Stimulated activated CD4-positive, alpha-beta T cell treated with anti-CD3 and anti-CD28 coated beads, Interleukin-4, amount 100 ng/mL, for 4 hours (primary cell): ENCODE data around the gene APBB2.
"Not testable (repeated sequence)": the region's sequence is repeated elsewhere in the genome, so short reads cannot be mapped to it uniquely, and the experiment has no call there.

Experiments used
- DNase-seq, 2 experiments: peaks; one replicate each; pipeline ENCODE4 v3.0.0-alpha.2; 2020

APBB2 gene

DNA sequence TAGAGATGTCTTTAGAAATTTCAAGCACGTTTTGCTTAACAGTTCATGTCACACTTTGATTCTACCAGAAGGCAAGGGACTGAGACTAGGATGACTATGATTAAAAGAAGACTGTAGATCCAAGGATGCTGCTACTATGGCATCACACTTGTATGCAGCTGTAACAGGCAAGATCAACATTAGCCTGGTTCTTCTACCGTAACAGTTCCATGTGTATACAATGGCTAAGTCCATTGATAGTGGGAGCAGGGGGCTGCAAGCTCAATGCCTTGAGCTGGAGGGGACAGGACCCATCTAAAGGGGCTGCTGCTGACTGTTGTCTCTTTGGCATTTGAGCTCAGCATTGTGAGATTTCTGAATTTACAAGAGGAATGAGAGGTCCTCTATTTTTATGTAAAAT lies 212.0 kb downstream of the APBB2 start:
- DNase-seq = no peak

DNA sequence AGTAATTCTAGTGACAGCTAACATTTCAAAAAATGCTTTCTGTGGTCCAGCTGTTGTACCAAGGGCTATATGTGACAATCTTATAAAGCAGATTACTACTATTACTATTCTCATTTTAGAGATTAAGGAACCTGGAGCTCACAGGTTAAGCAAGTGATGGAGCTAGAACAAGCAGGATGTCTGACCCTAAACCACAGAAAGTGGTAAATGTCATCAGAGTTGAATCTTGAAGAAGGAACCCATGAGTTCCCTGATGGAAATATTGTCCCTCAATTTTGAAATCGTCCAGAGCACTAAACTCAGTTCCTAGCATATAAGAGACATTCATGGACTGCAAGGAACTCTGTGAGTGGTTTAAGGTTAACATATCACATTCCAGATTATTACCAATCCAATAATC lies 214.0 kb downstream of the APBB2 start:
- no peak for DNase-seq

- DNase-seq = no peak
Measured at GRCh38 chr4:40998675-40999358, 215.5 kb downstream of the APBB2 start.

- DNase-seq = no peak
Measured at GRCh38 chr4:40995850-40996249, 218.5 kb downstream of the APBB2 start.

- DNase-seq = not testable (repeated sequence)
Measured at GRCh38 chr4:40994321-40994720, 220.0 kb downstream of the APBB2 start.

GRCh38 chr4:40993296-40993693 lies 221.0 kb downstream of the APBB2 start:
- not testable (repeated sequence) for DNase-seq

DNA sequence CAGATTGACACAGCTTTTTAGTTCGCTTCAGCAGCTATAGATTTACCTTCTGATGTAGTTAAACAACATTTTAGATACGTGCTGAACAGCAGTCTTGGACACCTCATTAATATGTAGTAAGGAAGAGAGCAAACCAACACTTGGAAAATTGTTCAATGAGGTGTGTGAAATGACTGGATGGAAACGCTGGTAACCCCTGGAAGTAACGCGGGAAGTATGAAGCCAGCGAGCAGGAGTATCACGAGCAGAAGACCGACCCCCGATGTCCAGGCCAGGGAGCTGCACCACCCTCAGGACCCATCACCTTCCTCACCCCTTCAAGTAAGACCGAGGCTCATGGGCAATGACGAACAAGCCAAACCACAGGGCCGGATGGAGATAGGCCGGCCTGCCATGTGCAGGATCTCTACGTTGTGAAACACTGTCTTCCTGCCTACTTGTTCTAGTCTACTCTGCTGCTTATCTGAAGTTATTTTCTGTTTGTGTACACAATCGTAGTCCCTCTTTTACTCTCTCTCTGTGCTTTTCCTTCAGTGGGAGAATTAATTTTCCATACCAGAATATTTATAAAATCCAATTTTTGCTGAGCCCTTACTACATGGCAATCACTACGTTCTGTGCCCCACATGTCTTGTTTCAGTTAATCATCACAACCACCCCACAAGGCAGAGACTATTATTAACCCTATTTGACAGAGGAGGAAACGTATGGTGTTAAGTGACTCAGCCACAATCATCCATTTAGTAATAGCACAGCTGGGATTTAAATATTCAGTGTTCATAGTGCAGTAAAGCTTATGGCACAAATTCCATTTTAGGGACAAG lies 221.7 kb downstream of the APBB2 start:
- no peak for DNase-seq

DNA sequence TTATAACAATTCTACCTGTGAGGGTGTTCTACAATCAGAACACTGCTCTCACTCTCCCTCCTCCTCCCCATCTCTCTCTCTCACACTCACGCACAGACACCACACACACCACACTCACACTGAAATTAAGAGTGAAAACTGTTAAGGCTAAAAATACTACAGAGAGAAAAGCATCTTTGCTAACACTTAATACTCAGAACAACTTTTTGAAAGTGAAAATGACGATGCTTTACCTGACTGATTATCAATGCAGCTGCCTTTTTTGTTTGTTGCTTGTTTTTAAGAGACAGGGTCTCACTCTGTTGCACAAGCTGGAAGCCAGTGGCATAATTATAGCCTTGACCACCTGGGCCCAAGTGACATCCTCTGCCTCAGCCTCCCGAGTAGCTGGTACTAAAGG lies 222.4 kb downstream of the APBB2 start:
- no peak for DNase-seq

DNA sequence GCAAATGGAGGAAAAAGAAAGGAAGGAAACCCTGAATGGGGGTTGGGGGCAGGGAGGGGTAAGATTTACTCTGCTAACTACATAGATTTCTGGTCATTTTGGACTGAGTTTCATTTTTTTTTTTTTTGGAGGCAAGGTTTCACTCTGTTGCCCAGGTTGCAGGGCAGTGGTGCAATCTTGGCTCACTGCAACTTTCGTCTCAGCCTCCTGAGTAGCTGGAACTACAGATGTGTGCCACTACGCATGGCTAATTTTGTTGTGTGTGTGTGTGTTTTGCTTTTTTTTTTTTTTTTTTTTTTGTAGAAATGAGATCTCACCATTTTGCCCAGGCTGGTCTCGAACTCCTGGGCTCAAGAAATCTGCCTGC lies 223.5 kb downstream of the APBB2 start:
- no peak for DNase-seq

GRCh38 chr4:40990236-40990898 lies 224.0 kb downstream of the APBB2 start:
- DNase-seq = no peak

- DNase-seq = no peak
Measured at GRCh38 chr4:40987151-40987550, 227.2 kb downstream of the APBB2 start.

DNA sequence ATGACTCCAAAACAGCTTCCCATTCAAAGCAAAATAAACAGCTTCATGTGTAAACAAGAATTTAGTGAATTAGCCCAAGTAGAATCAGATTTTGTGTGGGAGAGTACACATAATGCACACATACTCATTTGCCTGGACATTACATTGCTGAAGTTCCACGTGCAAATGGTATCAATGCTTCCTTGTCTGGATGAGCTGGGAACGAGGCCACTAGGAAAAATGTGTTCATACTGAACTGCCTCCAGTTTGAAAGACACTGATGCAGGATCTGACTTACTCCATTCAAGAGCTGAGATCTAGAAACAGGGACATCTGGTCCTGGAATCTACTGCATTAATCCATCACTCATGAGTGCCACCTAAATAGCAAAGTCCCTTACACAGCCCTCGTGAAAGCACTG lies 228.0 kb downstream of the APBB2 start:
- no peak for DNase-seq

- DNase-seq = no peak
Measured at GRCh38 chr4:40984051-40984450, 230.3 kb downstream of the APBB2 start.

- no peak for DNase-seq
Measured at GRCh38 chr4:40980318-40980883, 233.9 kb downstream of the APBB2 start.

DNA sequence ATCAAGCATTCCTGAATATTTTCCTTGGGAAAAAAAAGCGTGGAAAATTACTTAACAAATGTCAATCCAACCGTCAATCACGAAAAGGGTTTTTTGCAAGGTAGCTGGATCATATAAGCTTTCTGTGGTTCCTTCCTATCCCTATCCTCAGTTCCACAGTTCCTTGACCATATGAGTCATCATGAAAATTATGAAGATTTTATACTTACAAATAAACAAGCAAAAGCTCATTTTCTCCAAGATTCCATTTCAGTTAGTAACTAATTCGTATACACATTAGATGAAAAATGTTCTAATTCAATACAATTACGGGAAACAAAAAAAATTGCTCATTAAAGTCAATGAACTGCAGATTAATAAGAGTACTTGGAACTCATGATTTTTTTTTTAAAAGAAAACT lies 235.8 kb downstream of the APBB2 start:
- no peak for DNase-seq

DNA sequence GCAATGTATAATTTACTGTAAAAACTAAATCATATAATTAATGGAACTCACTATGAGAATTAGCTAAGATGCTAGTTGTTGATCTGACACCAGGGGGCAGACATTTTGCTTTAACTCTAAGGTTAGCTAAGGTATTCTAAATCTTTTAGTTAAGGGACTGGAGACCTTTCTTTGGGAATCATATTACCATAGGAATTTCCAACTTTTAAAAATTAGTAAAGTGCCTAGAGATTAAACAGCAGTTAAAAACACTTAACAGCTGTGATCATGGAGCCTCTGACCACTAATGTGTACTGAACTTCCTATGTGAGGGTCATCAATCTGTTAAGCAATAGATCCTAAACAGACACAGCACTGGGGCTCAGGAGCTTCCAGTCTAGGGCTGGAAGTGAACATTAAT lies 238.0 kb downstream of the APBB2 start:
- DNase-seq = no peak

GRCh38 chr4:40972722-40973121 lies 241.6 kb downstream of the APBB2 start:
- no peak for DNase-seq

DNA sequence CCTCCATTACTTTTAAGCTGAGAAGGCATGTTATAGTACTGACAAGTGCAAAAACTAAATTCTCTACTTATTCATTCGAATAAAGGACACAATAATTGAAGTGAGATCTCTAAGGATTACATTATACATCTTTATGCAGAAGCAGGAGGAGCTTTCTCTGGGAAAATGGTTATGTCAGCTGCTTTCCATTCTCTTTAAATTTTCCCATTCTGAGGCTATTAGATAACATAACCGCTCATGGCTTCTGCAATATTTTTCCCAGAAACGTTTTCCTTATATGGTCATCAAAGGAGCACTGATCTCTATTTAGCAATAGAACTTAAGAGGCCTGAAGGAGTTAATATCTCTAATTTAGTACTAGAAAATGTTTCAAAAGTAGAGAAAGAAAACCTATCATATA lies 243.0 kb downstream of the APBB2 start:
- DNase-seq = no peak

- no peak for DNase-seq
Measured at GRCh38 chr4:40969501-40969900, 244.8 kb downstream of the APBB2 start.

DNA sequence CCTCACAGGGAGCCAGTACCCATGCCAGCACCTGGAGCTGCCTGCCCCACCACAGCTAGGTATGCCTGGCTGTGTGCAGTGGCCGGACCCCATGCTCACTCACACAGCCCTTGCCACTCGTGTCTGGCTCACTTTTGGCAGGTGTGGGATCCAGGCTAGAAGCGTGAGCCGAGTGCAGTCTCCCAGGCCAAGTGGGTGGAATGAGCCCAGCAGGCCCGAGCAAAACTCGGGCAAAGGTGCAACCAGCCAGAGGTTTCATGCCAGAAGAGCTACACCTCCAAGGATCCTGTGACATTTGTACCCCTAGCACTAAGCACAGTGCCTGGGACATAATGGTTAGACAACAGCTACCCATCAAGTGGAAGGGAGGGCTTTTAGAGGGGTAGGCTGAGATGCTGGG lies 246.8 kb downstream of the APBB2 start:
- DNase-seq = no peak

DNA sequence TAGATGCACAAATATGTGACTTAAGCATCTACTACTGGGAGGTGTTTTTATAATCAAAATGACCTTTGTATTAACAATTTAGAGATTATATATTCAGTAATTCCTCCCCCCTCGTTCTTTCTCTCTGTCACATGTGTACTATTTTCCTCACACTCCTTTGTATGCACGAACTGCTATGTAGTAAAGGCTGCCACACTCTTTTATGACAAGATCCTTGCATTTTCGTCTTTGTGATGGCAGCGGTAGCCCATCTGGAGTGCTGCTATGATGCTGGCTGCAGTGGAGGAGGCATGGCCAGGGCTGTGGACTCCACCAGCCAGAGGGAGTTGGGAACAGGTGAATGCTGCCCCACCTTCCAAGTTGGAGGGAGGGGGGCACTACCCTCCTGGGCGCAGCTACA lies 248.3 kb downstream of the APBB2 start:
- no peak for DNase-seq

GRCh38 chr4:40963897-40964478 lies 250.4 kb downstream of the APBB2 start:
- no peak for DNase-seq

GRCh38 chr4:40962551-40963180 lies 251.7 kb downstream of the APBB2 start:
- DNase-seq = no peak
